A204.1 (cell line): ENCODE data around the gene CAMKK2.
"Not testable (repeated sequence)": the region's sequence is repeated elsewhere in the genome, so short reads cannot be mapped to it uniquely, and the experiment has no call there.

ENCODE experiments used
- FAIRE-seq: peaks from 2 replicates; lab custom pipeline; 2012; peaks lifted over from hg19 to GRCh38; lab: Jason Lieb, UNC

The CAMKK2 gene

GRCh38 chr12:121278169-121279070 lies 18.1 kb downstream of the CAMKK2 start:
- no peak for FAIRE-seq

DNA sequence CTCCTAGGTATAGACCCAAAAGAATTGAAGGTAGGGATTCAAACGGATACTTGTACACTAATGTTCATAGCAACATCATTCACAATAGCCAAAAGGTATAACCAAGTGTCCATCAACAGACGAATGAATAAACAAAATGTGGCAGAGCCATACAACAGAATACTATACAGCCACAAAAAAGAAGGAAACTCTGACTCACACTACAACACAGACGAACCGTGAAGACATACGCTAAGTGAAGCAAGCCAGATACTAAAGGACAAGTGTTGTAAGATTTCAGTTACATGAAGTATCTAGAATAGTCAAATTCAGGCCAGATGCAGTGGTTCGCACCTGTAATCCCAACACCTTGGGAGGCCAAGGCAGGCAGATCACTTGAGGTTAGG lies 19.1 kb downstream of the CAMKK2 start:
- FAIRE-seq: no peak

DNA sequence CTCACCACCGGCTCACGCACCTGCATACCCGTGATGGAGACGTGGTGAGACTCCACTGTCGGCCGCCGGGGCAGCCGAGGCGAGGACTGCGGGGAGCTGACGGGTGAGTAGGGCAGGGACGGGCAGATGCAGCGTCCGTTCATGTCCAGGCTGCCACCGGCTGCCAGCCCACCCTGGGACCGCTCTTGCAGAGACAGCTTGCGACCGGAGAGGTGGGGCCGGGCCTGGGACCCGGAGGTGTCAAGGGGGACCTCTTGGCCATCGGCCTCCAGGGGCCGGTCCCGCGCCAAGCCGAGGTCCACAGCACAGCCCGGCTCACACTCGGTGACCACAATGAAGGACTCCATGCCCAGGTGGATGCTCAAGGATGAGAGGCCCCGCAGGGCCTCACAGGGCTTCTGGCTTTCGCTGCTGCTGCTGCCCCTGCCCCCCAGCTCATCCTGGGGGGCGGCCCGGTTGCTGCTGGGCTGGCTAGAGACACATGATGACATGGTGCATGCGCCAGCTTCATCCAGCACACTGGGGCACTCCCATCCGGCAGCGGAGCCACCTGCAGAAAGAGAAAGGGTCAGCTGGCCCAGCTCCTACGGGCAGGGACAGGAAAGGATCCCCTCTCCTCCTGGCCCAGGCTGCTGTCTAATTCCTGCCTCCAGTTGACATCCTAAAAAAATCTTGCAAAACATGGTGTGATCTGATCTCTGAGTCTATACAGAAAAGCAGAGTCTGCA lies 22.3 kb downstream of the CAMKK2 start:
- FAIRE-seq: no peak

DNA sequence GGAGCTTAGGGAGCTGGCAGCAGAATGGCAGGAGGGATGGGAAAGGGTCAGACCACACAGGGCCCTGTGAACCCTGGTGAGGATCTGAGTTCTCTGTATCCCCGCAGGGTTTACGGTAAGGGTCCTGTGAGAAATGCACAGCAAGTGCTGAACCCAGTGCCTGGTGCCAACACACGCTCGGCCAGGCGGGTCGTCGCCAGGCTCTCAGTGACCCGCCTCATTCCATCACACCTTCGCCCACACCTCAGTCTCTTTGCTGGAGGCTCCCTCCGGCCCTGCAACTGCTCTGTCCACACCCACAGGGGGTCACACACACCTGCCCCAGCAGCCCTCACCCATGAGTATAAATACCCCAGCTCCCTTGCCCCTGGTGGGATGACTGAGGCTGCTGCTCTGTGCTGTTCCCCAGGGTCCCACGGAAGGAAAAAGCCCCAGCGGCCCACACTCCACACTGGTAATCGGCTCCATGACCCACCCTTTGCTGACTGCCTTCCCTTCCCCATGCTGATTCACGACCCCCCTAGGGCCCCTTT lies 23.1 kb downstream of the CAMKK2 start:
- FAIRE-seq: no peak

DNA sequence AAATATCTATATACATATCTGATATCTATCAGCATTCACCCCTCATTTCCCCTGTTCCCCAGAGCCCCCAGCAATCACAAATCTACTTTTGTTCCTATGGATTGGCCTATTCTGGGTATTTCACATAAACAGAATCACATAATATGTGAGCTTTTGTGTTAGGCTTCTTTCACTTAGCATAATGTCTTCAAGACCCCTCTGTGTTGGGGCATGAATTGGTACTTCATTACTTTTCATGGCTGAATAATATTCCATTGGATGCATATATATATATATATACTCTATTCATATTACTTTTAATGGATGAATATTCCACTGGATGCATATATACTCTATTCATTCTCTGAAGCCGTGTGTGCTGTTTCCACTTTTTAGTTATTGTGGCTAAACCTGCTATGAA lies 28.7 kb downstream of the CAMKK2 start:
- no peak for FAIRE-seq

DNA sequence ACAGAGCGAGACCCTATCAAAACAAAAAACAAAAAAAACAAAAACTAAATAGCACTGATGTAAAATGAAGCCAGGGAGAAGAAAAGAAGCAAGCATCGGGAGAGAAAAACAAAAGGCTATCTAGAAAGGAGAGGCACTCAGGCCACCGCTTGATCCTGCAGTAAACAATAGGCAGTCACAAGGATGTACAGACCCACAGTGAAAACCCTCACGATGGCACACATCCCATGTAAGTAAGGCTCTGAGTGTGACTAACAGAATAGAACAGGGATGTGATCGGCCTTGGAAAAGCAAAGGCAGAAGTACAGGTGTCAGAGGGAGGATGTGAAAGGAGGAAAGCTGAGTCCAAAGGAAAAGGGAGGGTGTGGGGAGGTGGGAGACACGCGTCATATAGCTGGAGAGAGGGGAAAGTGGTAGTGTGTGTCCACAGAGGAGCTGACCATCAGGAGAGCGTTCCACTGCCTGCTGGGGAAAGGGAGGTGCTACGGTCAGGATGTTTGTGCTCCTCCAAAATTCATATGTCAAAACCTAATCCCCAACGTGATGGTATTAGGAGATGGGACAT lies 31.5 kb downstream of the CAMKK2 start:
- no peak for FAIRE-seq

- no peak for FAIRE-seq
Observed at GRCh38 chr12:121264135-121264534, 32.4 kb downstream of the CAMKK2 start.

DNA sequence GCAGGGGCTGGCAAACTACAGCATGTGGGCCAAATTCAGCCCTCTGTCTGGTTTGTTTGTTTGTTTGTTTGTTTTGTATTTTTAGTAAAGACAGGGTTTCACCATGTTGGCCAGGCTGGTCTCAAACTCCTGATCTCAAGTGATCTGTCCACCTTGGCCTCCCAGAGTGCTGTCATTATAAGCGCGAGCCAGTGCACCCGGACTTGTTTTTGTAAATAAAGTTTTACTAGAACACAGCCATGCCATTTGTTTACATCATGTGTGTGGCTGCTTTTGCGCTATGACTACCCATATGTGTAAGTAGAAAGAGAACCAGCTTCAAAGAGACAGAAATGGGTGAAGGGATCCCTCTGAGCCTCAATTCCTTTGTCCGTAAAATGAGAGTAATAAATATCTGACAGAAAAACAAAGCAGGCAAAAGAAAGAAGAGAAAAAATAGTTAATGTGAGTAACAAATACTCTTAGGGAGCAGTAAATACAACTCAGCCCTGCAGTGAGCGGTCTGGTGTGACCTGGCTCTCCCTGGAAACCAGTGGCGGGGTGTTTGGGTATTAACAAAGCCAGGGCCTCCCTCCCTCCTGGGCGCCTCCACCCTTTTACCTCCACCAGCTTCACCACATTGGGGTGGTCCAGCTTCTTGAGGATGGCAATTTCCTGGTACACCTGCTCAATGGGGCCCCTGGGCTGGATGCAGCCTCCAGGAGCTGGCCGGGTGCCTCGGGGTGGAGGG lies 33.1 kb downstream of the CAMKK2 start:
- no peak for FAIRE-seq

DNA sequence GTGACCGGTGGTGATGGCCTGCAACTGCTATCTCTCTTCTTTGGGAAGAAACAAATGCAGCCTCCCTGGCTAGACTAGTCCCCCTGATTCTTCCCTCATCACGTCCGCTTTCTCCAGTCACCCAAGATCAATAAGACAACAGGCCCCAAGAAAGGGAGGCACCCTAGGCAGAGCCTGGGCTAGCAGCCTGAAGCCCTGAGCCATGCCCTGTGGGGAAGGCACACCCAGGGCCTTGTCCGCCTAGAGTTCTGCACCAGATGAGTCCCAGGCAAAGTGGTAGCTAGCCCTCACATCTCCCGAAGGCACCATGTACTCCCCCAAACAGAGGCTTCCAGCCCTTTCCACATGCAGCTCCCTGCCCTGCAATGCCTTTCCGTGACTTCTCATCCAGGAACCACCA lies 35.1 kb downstream of the CAMKK2 start:
- no peak for FAIRE-seq

- no peak for FAIRE-seq
Observed at GRCh38 chr12:121260091-121260490, 36.4 kb downstream of the CAMKK2 start.

GRCh38 chr12:121259074-121259473 lies 37.4 kb downstream of the CAMKK2 start:
- no peak for FAIRE-seq

GRCh38 chr12:121257704-121258449 lies 38.6 kb downstream of the CAMKK2 start:
- FAIRE-seq: not testable (repeated sequence)

DNA sequence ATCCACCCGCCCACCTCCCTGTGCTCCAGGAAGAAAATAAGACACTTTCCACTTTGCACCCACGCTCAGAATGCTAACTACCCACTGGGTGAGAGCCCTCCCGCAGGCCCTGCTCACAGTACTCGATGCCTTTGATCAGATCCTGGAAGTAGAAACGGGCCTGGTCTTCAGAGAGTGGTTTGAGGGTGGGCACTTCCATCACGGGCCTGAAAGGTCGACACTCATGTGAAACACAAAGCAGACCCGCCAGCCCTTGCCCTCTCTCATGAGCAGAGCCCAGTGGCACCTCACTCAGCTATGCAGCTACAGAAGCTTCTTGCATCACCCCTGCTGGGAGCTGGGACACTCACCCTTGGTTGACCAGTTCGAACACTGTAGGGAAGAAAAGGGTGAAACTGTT lies 41.1 kb downstream of the CAMKK2 start:
- no peak for FAIRE-seq

DNA sequence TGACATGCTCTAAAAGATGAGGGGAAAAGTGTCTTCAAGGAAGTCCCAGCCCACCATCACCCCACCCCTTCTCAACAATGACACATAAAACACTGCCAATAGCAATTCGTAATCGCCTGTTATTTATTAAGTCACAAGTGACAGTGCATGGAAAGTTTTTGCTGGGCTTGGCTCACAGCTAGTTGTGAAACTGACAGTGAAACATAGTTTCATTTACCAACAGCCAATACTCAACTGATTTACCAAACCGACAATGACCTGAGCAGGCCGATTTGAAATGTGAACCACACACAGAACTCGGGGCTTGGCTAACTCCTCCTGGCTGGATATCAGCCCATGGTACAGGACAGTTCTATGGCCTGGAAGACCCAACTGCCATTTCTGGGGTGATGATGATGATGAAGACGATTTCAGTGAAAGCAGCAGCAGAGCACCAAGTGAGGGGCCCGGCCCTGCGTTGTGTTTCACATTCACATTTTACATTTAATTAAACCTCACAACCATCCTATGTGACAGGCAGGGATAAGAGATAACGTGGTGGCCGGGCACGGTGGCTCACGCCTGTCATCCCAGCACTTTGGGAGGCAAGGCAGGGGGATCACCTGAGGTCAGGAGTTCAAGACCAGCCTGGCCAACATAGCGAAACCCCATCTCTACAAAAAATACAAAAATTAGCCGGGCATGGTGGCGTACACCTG lies 42.7 kb downstream of the CAMKK2 start:
- no peak for FAIRE-seq

GRCh38 chr12:121252712-121253345 lies 43.7 kb downstream of the CAMKK2 start:
- no peak for FAIRE-seq

GRCh38 chr12:121251838-121252237 lies 44.7 kb downstream of the CAMKK2 start:
- no peak for FAIRE-seq

- no peak for FAIRE-seq
Observed at GRCh38 chr12:121250359-121250758, 46.1 kb downstream of the CAMKK2 start.

DNA sequence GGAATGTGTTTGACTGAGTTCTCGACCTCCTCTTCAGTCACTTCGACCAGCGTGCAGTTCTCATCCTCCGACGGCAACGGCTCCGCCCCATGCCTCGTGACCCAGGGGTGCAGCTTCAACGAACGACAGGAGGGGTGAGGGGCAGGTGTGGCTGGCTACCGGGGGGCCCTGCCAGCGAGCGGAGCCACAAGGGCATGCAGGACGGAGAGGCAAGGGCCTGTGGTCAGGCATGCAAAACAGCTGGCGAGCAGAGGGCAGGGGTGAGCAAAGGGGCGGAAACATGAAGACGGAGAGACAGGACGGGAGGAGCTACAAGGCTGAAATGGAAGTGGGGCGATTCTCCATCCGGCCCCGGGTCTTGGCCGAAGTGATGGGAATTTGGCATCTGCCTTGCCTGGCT lies 47.9 kb downstream of the CAMKK2 start:
- FAIRE-seq: no peak

DNA sequence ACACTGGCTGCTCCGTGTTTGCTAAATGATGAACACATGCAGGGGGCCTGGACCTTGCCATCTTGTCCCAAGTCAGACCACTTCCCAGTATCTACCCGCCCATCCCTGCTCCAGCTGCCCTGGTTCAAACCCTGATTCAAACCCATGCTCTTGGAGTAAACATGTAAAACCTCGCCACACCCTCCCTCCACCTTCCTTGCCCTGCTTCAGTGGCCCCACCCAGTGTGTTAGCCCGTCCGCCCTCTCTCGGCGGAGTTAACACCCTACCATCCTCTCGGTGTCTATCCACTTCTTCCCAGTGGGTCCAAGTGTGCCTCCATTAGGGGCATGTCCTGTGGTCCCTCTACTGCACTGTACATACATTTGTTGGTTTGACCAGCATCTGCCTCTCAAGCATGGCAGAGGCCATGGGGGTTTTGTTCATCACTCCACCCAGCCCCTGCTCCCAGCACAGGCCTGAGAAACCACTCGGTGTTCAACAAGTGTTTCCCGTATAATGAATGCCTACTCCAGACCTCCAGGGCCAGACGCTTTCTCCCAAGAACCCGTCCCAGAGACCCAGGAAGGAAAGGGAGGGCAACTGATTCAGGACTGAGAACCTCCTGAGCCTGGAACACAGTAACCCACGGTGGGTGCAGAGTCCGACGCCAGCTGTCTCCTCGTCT lies 49.5 kb downstream of the CAMKK2 start:
- FAIRE-seq: no peak

- FAIRE-seq: no peak
Observed at GRCh38 chr12:121245951-121246350, 50.6 kb downstream of the CAMKK2 start.
